Left kidney (tissue), 2 donors: Measurements from ENCODE around the gene FAM32A. TPM values are rescaled to one million over a fixed set of nuclear protein-coding genes. Genes with fewer than 3 reads are reported as not detected.

ENCODE experiments used
- DNase-seq: peaks from one replicate; pipeline ENCODE4 v3.0.0-alpha.2; 2013
- polyA plus RNA-seq: library from polyadenylated mRNA; unstranded; fragments of 120-200 nt; gene quantifications from one replicate; pipeline ENCODE4 v1.2.1, GENCODE V29; 2013; ENCODE audit not compliant: insufficient read length

Gene FAM32A
- polyA plus RNA-seq, 1 donor = 113 TPM

- DNase-seq = no peak
Observed at GRCh38 chr19:16200038-16201010, 15.1 kb downstream of the FAM32A start.

GRCh38 chr19:16201011-16201391 is 15.8 kb downstream of the FAM32A start:
- no peak for DNase-seq

- DNase-seq = no peak
Observed at GRCh38 chr19:16202320-16203255, 17.4 kb downstream of the FAM32A start.

DNA sequence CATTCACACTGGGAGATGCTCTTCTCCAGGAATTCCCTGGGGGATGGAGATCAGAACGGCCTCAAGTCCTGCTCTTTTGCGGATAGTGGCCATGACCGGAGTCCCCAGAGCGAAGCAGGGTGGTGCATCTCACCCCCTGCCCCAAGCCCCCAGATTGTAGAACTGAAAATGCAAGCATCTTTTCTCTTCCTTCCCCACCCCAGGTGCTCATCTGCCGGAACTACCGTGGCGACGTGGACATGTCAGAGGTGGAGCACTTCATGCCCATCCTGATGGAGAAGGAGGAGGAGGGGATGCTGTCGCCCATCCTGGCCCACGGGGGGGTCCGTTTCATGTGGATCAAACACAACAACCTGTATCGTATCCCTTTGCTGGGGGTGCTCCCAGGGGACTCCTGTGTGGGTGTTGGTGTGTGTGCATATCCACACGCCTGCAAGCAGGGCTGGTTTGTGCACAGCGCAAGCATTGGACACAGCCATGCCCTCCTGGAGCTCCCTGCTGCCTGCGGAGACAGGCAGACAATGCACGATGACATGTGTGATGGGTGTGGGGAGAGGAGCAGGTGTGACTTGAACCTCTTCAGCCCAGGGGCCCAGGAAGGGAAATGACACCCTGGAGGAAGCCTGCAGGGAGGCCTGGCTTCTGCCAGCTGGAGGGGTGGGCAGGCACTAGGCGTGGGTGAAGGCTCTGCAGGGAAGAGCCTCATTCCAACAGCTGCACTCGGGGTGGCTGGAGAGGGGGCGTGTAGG is 18.2 kb downstream of the FAM32A start:
- DNase-seq = no peak

- DNase-seq = no peak
Observed at GRCh38 chr19:16204005-16204294, 18.7 kb downstream of the FAM32A start.

DNA sequence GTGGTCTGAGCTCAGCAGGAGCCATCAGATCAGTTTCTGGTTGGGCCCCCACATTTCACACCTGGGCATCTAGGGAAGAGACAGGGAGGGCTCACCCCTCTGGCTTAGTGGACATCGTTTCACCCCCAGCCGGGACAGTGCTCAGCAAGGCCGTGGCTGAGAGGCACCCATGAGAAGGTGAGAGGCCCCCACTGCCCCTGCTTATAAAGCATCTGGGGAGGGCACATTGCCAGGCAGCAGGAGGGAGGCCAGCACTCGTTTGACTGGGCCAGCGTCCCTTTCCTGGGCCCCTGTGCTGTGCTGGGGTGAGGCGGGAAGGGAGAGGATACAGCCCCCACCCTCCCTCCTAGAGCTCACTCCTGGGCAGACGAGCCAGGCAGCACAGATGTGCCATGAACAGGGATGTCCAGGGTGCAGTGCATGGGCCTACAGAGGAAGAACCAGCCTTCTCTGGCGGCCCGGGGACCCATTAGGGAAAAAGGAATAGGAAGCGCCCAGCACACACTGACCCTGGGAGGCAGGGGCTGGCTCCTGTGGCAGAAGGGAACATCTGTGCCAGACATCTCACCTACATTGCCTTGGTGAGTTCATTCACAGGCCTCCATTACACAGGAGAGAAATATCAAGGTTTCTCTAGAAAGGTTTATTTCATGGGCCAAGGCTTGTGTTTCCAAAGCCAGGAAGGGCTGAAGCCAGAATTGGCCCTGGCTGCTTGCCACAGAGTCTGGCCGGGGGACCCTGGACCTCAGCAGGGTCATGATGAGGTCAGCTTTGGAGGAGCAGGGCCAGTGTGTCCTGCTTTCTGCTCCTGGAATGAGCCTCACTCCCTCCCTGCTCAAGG is 20.2 kb downstream of the FAM32A start:
- no peak for DNase-seq

- DNase-seq = no peak
Observed at GRCh38 chr19:16206046-16206605, 20.9 kb downstream of the FAM32A start.

DNA sequence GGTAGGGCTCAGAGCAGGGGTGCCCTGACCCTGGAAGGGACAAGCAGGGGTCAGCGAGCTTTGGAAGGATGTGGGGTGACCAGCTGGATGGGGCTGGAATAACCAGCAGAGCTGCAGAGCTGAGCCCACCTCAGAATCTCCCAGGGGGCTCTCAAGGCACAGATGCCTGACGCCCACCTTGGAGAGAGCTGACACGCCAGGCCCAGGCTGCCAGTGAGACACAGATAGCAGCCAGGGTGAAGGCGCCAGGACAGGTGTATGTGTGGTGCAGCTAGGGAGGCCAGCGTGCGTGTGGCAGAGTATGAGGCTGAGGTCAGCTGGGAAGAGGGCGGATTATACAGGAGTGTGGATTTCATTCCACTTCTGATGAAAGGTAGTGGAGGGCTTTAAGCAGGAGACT is 21.4 kb downstream of the FAM32A start:
- DNase-seq = no peak

DNA sequence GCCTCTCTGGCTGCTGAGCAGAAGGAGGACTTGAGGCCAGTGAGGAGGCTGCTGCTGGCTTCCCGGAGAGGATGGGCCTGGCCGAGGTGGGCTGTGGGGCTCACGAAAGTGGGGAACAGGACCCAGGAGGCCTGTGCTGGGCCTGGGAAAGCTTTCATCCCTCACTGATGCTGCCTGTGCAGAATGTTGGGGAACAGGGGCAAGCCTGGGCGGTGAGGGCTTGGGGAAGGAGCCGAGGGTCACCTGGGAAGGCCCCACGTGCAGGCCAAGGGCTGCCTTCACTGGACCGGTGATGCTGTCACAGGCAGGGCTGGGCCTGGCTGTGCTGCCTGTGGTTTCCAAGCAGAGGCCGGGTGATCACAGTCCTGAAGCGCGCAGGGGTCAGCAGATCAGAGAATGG is 21.9 kb downstream of the FAM32A start:
- no peak for DNase-seq

DNA sequence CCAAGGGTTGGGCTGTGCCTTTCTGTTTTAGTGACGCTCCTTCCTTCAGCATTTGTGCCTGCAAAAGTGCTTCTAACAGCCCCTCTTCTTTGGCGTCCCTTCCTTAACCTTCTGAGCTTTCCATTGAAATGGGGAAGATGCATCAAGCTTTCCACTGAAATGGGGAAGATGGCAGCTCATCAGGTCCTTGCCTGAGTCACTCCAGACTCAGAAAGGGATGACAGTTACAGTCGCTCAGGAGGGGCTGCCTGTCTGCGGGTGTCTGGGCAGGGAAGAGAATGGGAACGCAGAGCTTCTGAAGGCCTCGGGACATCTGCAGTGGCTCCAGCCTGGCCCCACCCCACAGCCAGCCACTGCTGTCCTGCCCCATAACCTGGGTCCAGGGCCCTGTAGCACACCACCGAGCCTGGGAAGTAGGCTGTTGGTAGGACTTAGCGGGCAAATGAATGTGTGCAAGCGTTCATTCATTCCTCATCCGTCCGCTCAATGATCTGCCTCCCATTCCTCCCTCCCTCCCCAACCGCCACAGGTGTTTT is 22.3 kb downstream of the FAM32A start:
- DNase-seq = no peak

GRCh38 chr19:16208064-16208759 is 23.0 kb downstream of the FAM32A start:
- no peak for DNase-seq

- no peak for DNase-seq
Observed at GRCh38 chr19:16208847-16209665, 23.8 kb downstream of the FAM32A start.

- DNase-seq = no peak
Observed at GRCh38 chr19:16210168-16210567, 25.0 kb downstream of the FAM32A start.

DNA sequence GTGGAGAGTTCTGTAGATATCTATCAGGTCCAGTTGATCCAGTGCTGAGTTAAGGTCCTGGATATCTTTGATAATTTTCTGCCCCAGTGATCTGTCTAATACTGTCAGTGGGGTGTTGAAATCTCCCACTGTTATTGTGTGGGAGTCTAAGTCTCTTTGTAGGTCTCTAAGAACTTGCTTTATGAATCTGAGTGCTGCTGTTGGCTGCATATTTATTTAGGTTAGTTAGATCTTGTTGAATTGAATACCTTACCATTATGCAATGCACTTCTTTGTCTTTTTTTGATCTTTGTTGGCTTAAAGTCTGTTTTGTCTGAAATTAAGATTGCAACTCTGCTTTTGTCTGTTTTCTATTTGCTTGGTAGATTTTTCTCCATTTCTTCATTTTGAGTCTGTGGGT is 27.9 kb downstream of the FAM32A start:
- no peak for DNase-seq

GRCh38 chr19:16216744-16217670 is 31.8 kb downstream of the FAM32A start:
- DNase-seq = no peak

GRCh38 chr19:16217716-16218451 is 32.7 kb downstream of the FAM32A start:
- DNase-seq = no peak

DNA sequence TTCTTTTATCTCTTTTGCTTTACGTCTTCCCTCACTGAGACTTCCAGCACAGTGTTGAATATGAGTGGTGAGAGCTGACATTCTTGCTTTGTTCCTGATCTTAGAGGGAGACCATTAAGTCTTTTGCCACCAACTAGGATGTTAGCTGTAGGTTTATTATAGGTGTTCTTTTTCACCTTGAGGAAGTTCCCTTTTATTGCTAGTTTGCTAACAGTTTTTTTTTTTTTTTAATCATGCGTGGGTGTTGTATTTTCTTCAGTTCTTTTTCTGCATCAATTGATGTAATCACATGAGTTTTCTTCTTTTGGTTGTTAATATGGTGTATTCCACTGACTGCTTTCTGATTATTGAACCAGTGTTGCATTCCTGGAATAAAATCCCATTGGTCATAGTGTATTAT is 33.6 kb downstream of the FAM32A start:
- DNase-seq = no peak
